GM19452 (cell line): Measurements from ENCODE around the gene NPC1L1.
"Not testable (repeated sequence)": the region's sequence is repeated elsewhere in the genome, so short reads cannot be mapped to it uniquely, and the experiment has no call there.

Experiments
- ATAC-seq: cut with Tn5 transposase; IDR thresholded peaks from one replicate; pipeline ENCODE4 v1.9.1; 2021; ENCODE audit not compliant: unreplicated experiment

NPC1L1 gene

DNA sequence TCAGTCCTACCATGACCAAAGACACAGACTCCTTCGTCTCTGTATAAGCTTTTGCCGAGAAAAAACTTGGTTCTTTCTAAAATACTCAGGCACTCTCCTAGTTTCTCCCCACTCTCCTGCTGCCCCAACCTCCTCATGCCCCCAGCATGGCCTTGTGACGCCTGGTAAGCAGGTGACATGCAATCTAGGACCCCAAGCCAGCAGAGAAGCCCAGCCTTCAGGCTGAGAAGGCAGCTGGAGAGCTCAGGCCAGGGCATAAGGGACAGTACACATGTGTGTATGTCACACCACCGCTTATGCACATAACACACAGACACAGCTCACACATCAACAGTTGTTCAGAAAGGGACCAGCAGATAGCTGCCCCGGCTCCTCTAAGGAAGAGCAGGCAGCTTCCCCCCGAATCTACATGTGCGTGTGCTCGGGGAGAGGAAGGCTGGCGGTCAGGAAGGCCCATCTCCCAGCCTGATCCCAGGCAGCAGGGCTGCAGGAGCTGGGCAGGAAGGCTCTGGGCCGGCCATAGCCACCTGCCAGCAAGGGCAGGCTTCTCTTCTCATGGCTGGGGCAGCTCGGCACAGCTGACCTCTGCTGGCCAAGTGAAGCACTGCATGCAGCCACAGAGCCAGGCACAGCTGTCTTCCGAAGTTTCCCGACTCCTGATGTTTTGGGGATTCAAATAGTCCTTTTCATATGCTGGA lies 24.1 kb upstream of the NPC1L1 start:
- peak; percentile 73 for ATAC-seq

DNA sequence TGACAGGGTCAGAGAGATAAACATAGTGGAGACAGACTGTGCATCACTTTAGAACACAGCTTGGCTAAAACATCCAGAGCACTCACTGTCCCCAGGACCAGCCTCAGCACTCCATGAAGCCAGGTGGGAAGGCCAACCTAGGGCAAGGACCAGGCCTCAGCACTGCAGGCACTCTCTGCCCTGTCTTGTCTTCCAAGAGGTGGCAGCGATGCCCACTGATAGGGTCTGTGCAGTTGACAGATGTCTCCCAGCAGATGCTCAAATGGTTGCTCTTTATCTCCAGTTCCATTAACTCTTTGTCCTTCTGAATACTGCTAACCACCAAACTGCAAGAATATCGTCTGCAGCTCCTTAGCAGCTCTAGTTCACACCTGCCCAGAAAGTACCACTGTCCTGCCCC lies 23.5 kb upstream of the NPC1L1 start:
- no peak for ATAC-seq

DNA sequence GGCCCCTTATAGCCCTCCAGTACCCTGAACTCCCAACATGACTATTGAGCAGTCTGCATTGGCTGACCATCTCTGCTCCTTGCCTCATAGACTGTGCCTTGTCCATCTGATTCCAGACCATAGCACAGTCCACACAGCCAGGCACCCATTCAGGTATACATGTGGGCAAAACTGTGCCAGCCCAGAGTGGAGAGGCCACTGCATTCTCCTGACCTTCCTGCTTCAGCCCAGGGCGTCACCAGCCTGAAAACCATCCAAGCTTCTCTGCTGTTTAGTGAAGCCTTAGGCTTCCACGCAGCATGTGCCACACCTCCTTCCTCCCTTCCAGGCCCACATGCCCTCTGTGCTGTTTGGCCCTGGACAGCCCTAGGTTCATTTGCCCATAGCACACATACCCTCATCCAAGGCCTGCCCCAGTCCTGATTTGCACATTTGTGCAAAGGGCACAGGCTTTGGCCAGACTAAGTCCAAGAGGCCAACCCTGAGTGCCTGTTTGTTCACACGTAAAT lies 22.1 kb upstream of the NPC1L1 start:
- no peak for ATAC-seq

DNA sequence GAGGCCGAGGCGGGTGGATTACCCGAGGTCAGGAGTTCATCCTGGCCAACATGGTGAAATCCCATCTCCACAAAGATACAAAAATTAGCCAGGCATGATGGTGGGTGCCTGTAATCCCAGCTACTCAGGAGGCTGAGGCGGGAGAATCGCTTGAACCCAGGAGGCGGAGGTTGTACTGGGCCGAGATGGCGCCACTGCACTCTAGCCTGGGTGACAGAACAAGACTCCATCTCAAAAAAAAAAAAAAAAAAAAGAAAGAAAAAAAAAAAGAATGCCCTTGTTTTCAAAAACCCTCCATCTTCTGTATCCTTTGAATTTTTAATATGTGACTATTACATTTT lies 21.5 kb upstream of the NPC1L1 start:
- not testable (repeated sequence) for ATAC-seq

DNA sequence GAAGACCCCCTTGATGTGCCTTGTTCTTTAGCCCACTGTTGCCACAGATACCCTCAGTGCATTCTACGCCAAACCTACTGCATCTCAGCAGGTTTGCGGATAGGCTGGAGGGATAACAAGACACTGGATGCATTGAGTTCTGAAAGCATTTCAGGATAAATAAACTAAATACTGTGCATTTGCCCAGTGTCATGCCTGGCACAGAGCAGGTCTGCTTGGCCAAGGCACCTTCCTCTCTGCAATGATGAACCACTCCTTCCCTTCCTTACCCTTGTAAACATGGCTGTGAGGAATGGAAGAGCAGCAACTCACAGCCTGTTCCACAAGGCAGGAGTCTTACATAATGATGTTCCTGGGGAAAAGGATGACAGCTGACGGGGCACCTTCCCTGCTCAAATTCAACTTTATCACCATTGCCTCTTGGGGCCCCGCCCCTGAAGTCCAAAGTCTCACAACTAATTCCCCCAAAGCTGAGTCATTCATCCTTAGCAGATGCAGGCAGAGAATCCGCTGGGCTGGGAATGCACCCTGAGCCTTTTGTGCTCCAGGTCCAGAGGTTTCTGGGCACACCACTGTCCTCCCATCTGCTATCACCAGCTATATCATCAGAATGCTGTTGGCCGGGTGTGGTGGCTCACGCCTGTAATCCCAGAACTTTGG lies 21.0 kb upstream of the NPC1L1 start:
- no peak for ATAC-seq

DNA sequence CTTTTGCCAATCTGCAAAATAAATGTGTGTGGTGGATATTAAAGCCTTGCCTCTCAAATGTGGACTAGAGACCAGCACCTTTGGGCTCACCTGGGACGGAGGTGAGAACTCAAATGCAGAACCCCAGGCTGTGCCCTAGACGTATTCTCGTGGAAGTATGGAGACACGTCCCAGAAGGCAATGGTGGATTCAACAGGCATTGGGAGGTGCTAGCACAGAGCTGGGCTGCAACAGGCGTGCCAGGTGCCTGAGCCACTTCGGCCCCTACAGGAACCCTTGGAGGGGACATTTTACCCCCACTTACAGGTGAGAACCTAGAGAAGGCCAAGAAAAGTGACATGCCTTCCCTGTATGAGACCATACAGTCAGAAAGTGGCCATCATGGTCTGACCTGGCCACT lies 20.4 kb upstream of the NPC1L1 start:
- no peak for ATAC-seq

DNA sequence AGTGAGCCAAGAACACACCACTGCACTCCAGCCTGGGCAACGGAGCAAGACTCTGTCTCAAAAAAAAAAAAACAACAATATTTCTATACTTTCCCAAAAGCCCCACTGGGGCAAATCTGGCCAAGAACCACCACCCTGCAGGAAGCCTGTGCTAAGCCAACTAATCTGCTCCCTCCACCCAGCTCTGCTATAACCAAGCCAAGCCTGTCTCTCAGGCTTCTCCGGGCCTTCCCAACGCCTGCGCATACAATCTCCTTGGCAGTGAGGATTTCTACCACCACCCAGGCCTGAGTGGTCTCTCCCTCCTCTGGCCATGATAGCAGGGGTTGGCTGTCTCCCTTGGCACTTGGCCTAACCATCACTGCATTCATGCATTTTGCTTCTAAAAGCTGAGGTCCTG lies 18.4 kb upstream of the NPC1L1 start:
- ATAC-seq, result no peak

DNA sequence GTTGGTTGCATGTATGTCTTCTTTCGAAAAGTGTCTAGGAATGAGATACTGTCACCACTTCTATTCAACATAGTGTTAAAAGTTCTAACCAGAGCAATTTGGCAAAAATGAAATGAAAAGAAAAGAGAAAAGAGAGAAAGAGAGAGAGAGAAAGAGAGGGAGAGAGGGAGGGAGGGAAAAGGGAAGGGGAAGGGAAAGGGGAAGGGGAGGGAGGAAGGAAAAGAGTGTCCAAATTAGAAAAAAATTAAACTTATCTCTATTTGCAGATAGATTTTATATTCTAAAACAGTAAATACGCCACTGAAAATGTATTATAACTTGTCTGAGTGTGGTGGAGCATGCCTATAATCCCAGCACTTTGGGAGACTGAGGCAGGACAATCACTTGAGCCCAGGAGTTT lies 16.4 kb upstream of the NPC1L1 start:
- ATAC-seq, result no peak

DNA sequence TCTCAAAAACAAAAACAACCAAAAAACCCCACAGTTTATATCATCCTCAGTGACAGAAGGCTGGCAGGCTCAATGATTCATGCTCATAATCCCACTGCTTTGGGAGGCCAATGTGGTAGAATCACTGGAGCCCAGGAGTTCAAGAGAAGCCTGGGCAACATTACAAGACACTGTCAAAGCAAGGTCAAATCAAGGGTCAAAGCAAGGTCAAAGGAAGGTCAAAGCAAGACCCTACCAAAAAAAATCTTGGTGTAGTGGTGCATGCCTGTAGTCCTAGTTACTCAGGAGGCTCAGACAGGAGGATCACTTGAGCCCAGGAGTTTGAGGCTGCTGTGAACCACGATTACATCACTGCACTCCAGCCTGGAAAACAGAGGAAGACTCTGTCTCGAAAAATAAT lies 14.2 kb upstream of the NPC1L1 start:
- ATAC-seq, result no peak

DNA sequence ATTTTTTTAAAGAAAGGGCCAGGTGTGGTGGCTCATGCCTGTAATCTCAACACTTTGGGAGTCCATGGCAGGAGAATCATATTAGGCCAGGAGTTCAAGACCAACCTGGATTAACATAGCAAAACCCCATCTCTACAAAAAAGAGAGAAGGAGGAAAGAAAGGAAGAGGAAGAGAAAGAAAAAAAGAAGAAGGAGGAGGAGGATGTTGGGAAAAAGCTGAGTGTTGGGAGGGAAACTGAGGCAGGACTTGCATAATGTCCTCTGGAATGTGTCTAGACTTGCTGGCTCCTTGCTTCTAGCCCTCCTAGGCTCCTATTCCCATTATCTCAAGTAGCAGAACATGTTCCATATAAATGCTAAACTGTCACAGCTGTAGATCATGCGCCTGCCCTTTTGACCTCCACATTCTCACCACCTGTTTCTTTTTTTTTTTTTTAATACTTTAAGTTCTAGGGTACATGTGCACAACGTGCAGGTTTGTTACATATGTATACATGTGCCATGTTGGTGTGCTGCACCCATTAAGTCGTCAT lies 11.4 kb upstream of the NPC1L1 start:
- not testable (repeated sequence) for ATAC-seq

DNA sequence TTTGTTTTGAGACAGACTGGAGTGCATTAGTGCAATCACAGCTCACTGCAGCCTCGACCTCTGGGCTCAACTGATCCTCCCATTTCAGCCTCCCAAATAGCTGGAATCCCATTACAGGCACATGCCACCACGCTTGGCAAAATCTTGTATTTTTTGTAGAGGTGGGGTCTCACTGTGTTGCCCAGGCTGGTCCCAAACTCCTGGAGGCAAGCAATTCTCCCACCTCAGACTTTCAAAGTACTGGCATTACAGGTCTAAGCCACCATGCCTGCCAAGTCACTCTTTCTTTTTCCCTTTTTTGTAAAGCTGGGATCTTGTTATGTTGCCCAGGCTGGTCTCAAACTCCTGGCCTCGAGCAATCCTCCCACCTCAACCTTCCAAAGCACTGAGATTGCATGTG lies 8.3 kb upstream of the NPC1L1 start:
- ATAC-seq, result no peak

DNA sequence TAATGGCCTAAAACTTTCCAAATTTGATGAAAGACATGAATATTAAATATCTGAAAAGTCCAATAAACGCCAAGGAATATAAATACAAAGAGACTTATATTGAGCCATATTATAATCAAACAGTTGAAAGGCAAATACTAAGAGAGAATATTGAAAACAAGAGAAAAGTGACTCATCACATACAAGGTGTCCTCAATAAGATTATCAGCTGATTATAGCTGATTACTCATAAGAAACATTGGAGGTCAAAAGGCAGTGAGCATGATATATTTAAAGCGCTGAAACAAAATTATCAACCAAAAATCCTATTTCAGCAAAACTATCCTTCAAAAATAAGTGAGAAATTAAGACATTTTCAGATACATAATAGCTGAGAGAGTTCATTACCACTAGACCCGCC lies 7.8 kb upstream of the NPC1L1 start:
- no peak for ATAC-seq

DNA sequence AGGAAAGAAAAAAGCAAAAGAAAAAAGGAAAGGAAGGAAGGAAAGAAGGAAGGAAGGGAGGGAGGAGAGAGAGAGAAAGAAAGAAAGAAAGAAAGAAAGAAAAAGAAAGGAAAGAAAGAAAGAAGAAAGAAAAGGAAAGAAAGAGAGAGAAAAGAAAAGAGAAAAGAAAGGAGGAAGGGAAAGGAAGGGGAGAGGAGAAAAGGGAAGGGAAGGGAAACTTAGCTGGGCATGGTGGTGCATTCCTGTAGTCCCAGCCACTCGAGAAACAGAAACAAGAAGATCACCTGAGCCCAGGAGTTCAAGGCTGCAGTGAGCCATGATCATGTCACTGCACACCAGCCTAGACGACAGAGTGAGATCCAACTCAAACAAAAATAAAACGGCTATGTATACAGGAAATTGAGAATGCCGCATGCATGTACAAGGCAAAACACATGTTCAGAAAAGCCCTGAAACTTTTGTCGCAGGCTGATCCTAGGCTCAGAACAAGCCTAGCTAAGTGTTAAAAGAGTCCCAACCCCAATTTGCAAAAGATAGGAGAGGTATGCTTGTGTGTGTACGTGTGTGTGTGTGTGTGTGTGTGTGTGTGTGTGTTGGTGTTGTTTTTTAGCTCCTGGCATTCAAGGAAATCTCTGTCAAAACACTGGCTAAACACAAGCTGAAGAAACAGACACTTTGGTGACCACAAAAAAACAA lies 6.6 kb upstream of the NPC1L1 start:
- ATAC-seq, result no peak

DNA sequence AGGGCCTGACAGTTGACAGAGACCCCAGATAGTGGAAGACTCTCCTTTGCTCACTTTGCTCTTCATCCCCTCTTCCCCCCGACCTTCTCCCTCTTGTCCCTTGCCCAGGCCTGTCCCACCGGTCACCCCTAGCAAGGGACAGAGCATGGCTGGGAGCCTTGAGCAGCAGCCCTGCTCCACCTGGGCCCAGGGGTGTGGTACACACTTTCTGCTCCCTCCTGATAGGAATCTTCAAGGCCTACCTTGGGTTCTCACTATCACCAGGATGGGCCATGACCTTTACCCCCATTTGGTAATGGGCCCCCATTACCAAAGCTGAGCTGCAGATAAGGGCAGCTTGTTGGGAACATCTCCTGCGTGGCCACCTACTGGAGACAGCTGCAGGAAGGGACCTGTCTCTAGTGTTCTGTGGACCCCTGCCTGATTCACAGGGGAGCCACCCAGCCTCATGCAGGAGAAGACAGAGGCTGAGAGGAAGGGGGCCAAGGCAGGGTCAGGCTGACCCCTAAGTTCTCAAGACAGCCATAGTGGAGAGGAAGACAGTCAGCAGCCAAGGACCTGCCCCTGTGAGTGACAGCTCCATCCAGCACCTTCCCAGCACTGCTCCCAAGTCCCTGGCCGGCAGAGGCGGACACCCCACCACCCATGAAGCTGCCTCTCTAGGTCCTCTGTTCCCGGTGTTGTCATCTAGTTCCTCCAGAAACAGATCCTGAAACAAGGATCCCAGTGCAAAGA lies 913 bp upstream of the NPC1L1 start:
- ATAC-seq, result no peak

DNA sequence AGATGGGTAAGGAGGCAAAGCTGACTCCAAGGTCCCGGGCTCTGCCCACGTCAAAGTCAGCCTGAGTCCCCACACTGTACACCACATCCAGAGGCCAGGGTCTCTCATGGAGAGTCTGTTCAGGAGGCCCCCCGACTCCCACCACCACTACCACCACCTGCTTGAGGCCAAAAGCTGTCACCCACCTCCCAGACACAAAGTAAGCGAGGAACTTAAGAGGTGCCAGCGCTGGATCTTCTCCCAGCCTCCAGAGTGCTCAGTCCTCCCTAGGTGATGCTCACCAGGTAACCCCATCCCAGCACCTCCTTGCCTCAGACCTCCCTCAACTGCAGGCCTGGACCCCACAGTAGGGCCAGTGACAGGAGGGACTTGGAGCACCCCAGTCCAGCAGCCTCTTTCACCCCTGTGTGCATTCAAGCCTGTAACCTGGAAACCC lies 520 bp downstream of the NPC1L1 start:
- ATAC-seq, result no peak

DNA sequence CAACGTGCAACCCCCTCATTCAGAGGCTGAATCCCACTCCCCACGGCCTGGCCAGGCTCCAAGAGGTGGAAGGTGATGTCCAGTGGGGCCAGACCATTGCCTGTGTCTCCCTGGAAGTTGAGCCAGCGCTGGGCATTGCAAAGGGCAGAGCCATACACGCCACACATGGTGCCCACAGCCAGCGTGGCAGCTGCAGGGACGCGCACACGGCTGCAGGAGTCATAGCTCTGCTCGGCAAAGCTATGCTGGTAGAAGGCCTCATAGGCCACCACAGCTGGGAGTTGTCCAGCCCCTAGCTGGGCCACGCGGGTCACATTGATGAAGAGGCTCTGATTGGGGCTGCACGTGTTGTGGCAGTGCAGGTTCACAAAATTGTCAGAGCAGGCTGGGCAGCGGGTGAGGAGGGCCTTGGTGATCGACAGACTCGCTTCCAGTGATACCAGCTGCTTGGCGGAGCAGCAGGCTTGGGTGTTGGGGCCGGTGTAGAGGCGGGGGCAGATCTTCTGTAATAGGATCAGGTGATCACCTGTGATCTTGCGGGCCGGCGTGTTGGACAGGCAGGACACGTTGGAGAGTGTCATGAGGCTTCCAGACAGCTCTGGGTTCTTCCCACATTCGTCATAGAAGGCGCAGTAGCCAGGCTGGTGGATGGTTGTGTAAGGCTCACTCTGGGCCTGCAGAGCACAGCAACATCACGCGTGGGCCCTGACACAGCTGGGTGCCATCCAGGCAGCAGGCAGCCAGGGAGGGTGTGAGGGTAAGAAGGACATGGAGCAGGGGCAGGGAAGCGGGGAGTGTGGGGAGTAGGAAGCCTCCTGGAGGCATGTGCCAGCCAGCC lies 1.2 kb downstream of the NPC1L1 start:
- no peak for ATAC-seq

DNA sequence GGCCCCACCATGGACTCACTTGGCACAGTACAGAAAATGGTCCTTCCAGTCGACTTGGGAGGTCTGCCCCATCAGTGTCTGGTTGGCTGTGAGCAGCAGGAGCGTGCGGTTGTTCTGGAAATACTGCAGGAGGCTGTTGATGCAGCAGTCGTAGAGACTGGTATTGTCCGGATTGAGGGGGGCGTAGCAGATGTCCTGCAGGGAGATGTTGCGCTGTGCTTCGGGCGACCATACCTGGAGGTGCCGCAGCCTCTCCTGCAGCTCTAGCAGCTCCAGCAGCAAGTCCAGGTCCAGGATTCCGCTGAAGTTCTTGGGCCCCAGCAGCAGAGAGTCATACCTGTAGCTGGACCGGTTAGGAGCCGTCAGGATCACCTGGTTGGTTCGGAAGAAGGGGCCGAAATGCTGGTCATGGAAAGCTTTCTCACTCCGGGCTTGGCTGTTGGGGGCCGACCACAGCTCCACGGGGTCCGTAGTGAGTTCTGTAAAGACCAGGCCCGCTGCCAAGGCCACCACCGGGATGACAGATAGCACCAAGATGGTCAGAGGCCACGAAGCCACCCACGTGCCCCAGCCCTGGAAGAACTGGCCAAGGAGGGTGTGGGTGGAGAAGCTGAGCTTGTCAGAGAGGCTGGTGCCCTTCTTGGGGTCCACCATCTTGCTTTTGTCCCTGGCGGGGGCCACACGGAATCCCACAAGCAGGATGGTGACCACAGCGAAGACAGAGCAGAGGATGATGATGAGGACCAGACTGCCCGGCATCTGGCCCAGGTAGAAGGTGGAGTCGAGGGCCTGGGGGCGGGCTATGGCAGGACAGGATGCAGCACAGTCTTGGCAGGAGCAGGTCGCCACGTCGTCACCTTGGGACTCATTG lies 2.1 kb downstream of the NPC1L1 start:
- ATAC-seq, result no peak

DNA sequence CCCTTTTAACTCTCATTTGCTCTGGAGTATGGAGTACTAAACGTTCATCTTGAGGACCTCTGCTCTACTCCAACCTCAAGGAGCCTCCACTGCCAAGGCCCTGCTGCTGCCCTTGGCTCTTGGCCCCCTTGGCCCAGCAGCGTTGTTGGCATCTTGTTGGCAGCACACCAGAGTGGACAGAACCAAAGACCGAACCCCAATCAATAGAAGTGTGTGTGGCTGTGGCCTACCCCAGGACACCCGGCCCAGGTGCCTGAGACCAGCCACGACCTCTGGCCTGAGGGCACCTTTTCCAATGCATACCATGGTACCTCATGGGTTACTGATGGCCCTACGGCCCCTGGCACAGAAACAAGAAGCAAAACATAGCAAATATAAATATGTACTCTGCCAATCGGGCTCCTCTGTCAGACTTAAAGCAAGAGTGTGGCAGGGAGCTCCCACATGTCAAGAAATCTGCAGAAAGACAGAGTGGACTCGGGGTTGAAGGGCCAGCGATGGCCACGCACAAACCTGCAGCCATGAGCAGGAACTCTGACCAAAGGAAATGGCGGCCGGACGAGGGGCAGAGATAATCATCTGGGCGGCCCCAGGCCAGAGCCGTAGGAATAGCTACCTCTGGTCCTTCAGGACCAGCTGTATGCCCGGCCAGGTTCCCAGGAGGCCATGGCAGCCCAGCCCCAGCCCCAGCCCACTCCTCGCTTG lies 2.9 kb downstream of the NPC1L1 start:
- ATAC-seq, result no peak

DNA sequence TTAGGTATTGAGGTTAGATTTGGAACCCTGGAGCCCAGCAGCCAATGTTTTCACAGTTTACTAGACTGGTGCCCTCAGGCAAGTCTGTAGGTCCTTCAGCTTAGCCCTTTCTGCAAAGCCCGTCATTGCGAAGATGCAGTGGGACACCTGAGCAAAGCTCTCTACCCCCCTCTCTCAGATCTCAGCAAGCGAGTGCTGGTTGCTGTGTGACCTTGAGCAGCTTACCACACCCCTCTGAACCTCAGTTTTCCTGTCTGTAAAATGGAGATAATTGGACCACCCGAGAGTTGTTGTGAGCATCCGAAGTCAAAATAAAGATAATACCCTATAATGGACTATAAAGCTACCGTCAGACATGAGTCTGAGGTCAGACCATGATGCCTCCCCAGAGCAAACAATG lies 3.7 kb downstream of the NPC1L1 start:
- ATAC-seq, result no peak
